GM10847 (cell line): ENCODE results near the gene ZBTB2.

Source experiments
- POLR2A ChIP-seq: IDR thresholded peaks from 2 replicates; pipeline ENCODE4 v1.6.1; 2011; ENCODE audit not compliant: insufficient read length; ENCODE audit errors: extremely low read depth

ZBTB2 gene

GRCh38 chr6:151391471-151392413 is at the start of gene ZBTB2:
ZBTB2 (minus strand) TSS chr6:151391559; CDS start chr6:151373637, 17,922 bp downstream.
- TF ChIP-seq POLR2A = peak; percentile 40

- no peak for TF ChIP-seq POLR2A
Observed at GRCh38 chr6:151440930-151441329, 49.6 kb upstream of the ZBTB2 start.

GRCh38 chr6:151440498-151440897 is 49.1 kb upstream of the ZBTB2 start:
- TF ChIP-seq POLR2A = no peak

- no peak for TF ChIP-seq POLR2A
Observed at GRCh38 chr6:151437401-151437800, 46.0 kb upstream of the ZBTB2 start.

GRCh38 chr6:151436802-151437201 is 45.4 kb upstream of the ZBTB2 start:
- no peak for TF ChIP-seq POLR2A

- TF ChIP-seq POLR2A = no peak
Observed at GRCh38 chr6:151436300-151436699, 44.9 kb upstream of the ZBTB2 start.

GRCh38 chr6:151434369-151434768 is 43.0 kb upstream of the ZBTB2 start:
- TF ChIP-seq POLR2A = no peak

- TF ChIP-seq POLR2A = no peak
Observed at GRCh38 chr6:151432651-151433050, 41.3 kb upstream of the ZBTB2 start.

- no peak for TF ChIP-seq POLR2A
Observed at GRCh38 chr6:151431337-151431736, 40.0 kb upstream of the ZBTB2 start.

GRCh38 chr6:151430886-151431285 is 39.5 kb upstream of the ZBTB2 start:
- no peak for TF ChIP-seq POLR2A

GRCh38 chr6:151428093-151428735 is 36.9 kb upstream of the ZBTB2 start:
- no peak for TF ChIP-seq POLR2A

GRCh38 chr6:151425561-151425960 is 34.2 kb upstream of the ZBTB2 start:
- TF ChIP-seq POLR2A = no peak

- TF ChIP-seq POLR2A = no peak
Observed at GRCh38 chr6:151422981-151423380, 31.6 kb upstream of the ZBTB2 start.

GRCh38 chr6:151417477-151417876 is 26.1 kb upstream of the ZBTB2 start:
- TF ChIP-seq POLR2A = no peak

GRCh38 chr6:151414641-151415260 is 23.4 kb upstream of the ZBTB2 start:
- no peak for TF ChIP-seq POLR2A
